ENCODE results near the gene UNC13D. TPM values are rescaled to one million over a fixed set of nuclear protein-coding genes. Genes with fewer than 3 reads are reported as not detected.

Gene UNC13D
- total RNA-seq, 4 donors from 2014 or later = 5.0 to 9.1 (median 7.6) TPM

GRCh38 chr17:75822119-75822799 lies 21.9 kb downstream of the UNC13D start:
- H3K4me3 ChIP-seq (ENCODE audit: low read depth, poor library complexity, severe bottlenecking) = no peak overlapping the region
- TF ChIP-seq POLR2A (IDR thresholded peaks at IDR 0.05) = no peak
- no peak for TF ChIP-seq CTCF (IDR thresholded peaks at IDR 0.05)
- intact Hi-C loops (cut with DNase I; ENCODE audit: low total_unique reads) = no loop called here
- DNase-seq (ENCODE audit: low spot score in 2 of 2) = no peak
- WGBS, 2 donors = 47% methylated on average over 18 of the region's 18 CpGs

GRCh38 chr17:75821552-75821951 lies 22.7 kb downstream of the UNC13D start:
- WGBS, 2 donors = 88 to 91% methylated on average over 7 of the region's 7 CpGs
- DNase-seq (ENCODE audit: low spot score in 2 of 2) = no peak
- intact Hi-C loops (cut with DNase I; ENCODE audit: low total_unique reads) = no loop called here
- TF ChIP-seq POLR2A (IDR thresholded peaks at IDR 0.05) (no peak), CTCF (IDR thresholded peaks at IDR 0.05) (no peak)
- H3K4me3 ChIP-seq (ENCODE audit: low read depth, poor library complexity, severe bottlenecking) = no peak overlapping the region

- intact Hi-C loops (cut with DNase I; ENCODE audit: low total_unique reads) = no loop called here
- WGBS, 2 donors = 77 to 87% methylated on average over 18 to 21 of the region's 21 CpGs
- no peak for DNase-seq (ENCODE audit: low spot score in 2 of 2)
- no peak overlapping the region for H3K4me3 ChIP-seq (ENCODE audit: low read depth, poor library complexity, severe bottlenecking)
- no peak for TF ChIP-seq CTCF (IDR thresholded peaks at IDR 0.05)
- TF ChIP-seq POLR2A (IDR thresholded peaks at IDR 0.05) = no peak
Measured at GRCh38 chr17:75820094-75821080, 23.8 kb downstream of the UNC13D start.

GRCh38 chr17:75819678-75820077 lies 24.5 kb downstream of the UNC13D start:
- intact Hi-C loops (cut with DNase I; ENCODE audit: low total_unique reads) = no loop called here
- no peak for DNase-seq (ENCODE audit: low spot score in 2 of 2)
- WGBS, 2 donors = 64 to 66% methylated on average over 15 to 16 of the region's 16 CpGs
- TF ChIP-seq CTCF (IDR thresholded peaks at IDR 0.05) = no peak
- TF ChIP-seq POLR2A (IDR thresholded peaks at IDR 0.05) = no peak
- no peak overlapping the region for H3K4me3 ChIP-seq (ENCODE audit: low read depth, poor library complexity, severe bottlenecking)

GRCh38 chr17:75819116-75819515 lies 25.1 kb downstream of the UNC13D start:
- peak in 1 of 2 donors; percentile 86 for DNase-seq (ENCODE audit: low spot score in 2 of 2)
- TF ChIP-seq CTCF (IDR thresholded peaks at IDR 0.05) (no peak), POLR2A (IDR thresholded peaks at IDR 0.05) (no peak)
- 83 to 84% methylated on average over 7 of the region's 7 CpGs for WGBS, 2 donors
- H3K4me3 ChIP-seq (ENCODE audit: low read depth, poor library complexity, severe bottlenecking) = no peak overlapping the region
- intact Hi-C loops (cut with DNase I; ENCODE audit: low total_unique reads) = no loop called here
